WTC11 (cell line): ENCODE results near the gene MAGEF1.

Experiments
- CBFB ChIP-seq: sonication (generic); formaldehyde crosslinking; IDR thresholded peaks from 2 replicates; pipeline ENCODE4 v1.8.1; 2022; ENCODE audit warnings: mild to moderate bottlenecking, low read depth, missing genetic modification reagents
- CREM ChIP-seq: sonication (generic); formaldehyde crosslinking; IDR thresholded peaks from 2 replicates; pipeline ENCODE4 v1.8.1; 2022; ENCODE audit warnings: mild to moderate bottlenecking, missing genetic modification reagents, moderate library complexity
- GTF2I ChIP-seq: fragments of 250-450 bp; sonication (Bioruptor Pico); conservative IDR thresholded peaks from 2 replicates; pipeline ENCODE4 v1.4.0; 2021; ENCODE audit warnings: mild to moderate bottlenecking
- MXD4 ChIP-seq: fragments of 250-450 bp; sonication (Bioruptor Pico); IDR thresholded peaks from 2 replicates; pipeline ENCODE4 v1.8.0; 2021; ENCODE audit warnings: mild to moderate bottlenecking, moderate library complexity, borderline replicate concordance
- SP1 ChIP-seq: sonication (generic); formaldehyde crosslinking; conservative IDR thresholded peaks from 2 replicates; pipeline ENCODE4 v1.8.1; 2022; ENCODE audit warnings: missing genetic modification reagents
- TF ChIP-seq, protein P1 (sequence below): fragments of 200-600 bp; IDR thresholded peaks from 2 replicates; pipeline ENCODE4 v1.8.0; 2022; ENCODE audit warnings: antibody characterized with exemption
- TF ChIP-seq, protein P2 (sequence below): sonication (generic); formaldehyde crosslinking; IDR thresholded peaks from 2 replicates; pipeline ENCODE4 v1.8.0; 2023; ENCODE audit warnings: mild to moderate bottlenecking, missing genetic modification reagents
- TF ChIP-seq, protein P3 (sequence below): fragments of 250-450 bp; sonication (Bioruptor Pico); IDR thresholded peaks from 2 replicates; pipeline ENCODE4 v1.8.0; 2021; ENCODE audit warnings: mild to moderate bottlenecking
- TF ChIP-seq, protein P4 (sequence below): sonication (generic); formaldehyde crosslinking; IDR thresholded peaks from 2 replicates; pipeline ENCODE4 v1.8.1; 2023; ENCODE audit warnings: mild to moderate bottlenecking, missing genetic modification reagents
- TF ChIP-seq, protein P5 (sequence below): sonication (generic); formaldehyde crosslinking; IDR thresholded peaks from 2 replicates; pipeline ENCODE4 v1.8.0; 2022; ENCODE audit warnings: mild to moderate bottlenecking, missing genetic modification reagents

DNA sequence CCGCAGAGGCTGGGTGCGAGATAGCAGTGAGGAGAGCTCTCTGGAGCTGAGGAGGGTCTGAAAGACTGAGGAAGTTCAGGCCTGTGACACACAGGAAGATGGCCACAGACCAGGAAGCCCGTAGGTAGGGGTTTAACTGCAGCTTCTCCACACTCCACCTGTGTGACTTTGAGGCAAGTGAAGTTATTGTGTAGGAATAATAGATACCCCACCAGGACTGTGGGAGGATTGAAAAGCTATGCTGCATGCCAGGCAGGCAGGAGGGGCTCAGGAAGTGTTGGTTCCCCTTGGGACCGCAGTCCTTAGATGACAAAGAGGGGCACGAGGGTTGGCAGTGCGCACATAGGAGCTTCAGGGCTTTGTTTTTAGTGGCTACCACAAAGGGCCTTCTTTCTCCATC is 50.9 kb downstream of the MAGEF1 start:
- TF ChIP-seq CREM (CRISPR knock-in tag) = no peak
- no peak for TF ChIP-seq SP1 (CRISPR knock-in tag)
- TF ChIP-seq, protein P1, sequence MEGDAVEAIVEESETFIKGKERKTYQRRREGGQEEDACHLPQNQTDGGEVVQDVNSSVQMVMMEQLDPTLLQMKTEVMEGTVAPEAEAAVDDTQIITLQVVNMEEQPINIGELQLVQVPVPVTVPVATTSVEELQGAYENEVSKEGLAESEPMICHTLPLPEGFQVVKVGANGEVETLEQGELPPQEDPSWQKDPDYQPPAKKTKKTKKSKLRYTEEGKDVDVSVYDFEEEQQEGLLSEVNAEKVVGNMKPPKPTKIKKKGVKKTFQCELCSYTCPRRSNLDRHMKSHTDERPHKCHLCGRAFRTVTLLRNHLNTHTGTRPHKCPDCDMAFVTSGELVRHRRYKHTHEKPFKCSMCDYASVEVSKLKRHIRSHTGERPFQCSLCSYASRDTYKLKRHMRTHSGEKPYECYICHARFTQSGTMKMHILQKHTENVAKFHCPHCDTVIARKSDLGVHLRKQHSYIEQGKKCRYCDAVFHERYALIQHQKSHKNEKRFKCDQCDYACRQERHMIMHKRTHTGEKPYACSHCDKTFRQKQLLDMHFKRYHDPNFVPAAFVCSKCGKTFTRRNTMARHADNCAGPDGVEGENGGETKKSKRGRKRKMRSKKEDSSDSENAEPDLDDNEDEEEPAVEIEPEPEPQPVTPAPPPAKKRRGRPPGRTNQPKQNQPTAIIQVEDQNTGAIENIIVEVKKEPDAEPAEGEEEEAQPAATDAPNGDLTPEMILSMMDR = no peak
- TF ChIP-seq, protein P2, sequence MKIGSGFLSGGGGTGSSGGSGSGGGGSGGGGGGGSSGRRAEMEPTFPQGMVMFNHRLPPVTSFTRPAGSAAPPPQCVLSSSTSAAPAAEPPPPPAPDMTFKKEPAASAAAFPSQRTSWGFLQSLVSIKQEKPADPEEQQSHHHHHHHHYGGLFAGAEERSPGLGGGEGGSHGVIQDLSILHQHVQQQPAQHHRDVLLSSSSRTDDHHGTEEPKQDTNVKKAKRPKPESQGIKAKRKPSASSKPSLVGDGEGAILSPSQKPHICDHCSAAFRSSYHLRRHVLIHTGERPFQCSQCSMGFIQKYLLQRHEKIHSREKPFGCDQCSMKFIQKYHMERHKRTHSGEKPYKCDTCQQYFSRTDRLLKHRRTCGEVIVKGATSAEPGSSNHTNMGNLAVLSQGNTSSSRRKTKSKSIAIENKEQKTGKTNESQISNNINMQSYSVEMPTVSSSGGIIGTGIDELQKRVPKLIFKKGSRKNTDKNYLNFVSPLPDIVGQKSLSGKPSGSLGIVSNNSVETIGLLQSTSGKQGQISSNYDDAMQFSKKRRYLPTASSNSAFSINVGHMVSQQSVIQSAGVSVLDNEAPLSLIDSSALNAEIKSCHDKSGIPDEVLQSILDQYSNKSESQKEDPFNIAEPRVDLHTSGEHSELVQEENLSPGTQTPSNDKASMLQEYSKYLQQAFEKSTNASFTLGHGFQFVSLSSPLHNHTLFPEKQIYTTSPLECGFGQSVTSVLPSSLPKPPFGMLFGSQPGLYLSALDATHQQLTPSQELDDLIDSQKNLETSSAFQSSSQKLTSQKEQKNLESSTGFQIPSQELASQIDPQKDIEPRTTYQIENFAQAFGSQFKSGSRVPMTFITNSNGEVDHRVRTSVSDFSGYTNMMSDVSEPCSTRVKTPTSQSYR (CRISPR knock-in tag) = no peak
- TF ChIP-seq, protein P3, sequence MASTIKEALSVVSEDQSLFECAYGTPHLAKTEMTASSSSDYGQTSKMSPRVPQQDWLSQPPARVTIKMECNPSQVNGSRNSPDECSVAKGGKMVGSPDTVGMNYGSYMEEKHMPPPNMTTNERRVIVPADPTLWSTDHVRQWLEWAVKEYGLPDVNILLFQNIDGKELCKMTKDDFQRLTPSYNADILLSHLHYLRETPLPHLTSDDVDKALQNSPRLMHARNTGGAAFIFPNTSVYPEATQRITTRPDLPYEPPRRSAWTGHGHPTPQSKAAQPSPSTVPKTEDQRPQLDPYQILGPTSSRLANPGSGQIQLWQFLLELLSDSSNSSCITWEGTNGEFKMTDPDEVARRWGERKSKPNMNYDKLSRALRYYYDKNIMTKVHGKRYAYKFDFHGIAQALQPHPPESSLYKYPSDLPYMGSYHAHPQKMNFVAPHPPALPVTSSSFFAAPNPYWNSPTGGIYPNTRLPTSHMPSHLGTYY (CRISPR knock-in tag) = no peak
- TF ChIP-seq CBFB (CRISPR knock-in tag) = no peak
- no peak for TF ChIP-seq MXD4 (CRISPR knock-in tag)
- no peak for TF ChIP-seq GTF2I (CRISPR knock-in tag)
- TF ChIP-seq, protein P4, sequence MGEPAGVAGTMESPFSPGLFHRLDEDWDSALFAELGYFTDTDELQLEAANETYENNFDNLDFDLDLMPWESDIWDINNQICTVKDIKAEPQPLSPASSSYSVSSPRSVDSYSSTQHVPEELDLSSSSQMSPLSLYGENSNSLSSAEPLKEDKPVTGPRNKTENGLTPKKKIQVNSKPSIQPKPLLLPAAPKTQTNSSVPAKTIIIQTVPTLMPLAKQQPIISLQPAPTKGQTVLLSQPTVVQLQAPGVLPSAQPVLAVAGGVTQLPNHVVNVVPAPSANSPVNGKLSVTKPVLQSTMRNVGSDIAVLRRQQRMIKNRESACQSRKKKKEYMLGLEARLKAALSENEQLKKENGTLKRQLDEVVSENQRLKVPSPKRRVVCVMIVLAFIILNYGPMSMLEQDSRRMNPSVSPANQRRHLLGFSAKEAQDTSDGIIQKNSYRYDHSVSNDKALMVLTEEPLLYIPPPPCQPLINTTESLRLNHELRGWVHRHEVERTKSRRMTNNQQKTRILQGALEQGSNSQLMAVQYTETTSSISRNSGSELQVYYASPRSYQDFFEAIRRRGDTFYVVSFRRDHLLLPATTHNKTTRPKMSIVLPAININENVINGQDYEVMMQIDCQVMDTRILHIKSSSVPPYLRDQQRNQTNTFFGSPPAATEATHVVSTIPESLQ = no peak
- TF ChIP-seq, protein P5, sequence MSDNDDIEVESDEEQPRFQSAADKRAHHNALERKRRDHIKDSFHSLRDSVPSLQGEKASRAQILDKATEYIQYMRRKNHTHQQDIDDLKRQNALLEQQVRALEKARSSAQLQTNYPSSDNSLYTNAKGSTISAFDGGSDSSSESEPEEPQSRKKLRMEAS (CRISPR knock-in tag) = no peak
